DOHH2 (cell line): ENCODE data around the gene COL25A1.

Experiments used
- H3F3A ChIP-seq: fragments of 200-600 bp; sonication (generic), shearing (Covaris generic); 2 replicates; pipeline ENCODE4 v1.6.0; 2016; ENCODE audit warnings: antibody characterized with exemption, mild to moderate bottlenecking; ENCODE audit not compliant: control insufficient read depth, insufficient read depth
- H3K27ac ChIP-seq: fragments of 200-600 bp; sonication (generic); 2 replicates; pipeline ENCODE4 v1.5.1; 2014; ENCODE audit warnings: low read depth, mild to moderate bottlenecking, low read length, moderate library complexity
- H3K27me3 ChIP-seq: fragments of 200-600 bp; sonication (generic); 2 replicates; pipeline ENCODE4 v1.6.1; 2014; ENCODE audit warnings: mild to moderate bottlenecking, low read length, mixed read lengths; ENCODE audit not compliant: control insufficient read depth
- H3K36me3 ChIP-seq: fragments of 200-600 bp; sonication (generic); 2 replicates; pipeline ENCODE4 v1.6.1; 2014; ENCODE audit warnings: mild to moderate bottlenecking, low read length, moderate library complexity, mixed read lengths; ENCODE audit not compliant: control insufficient read depth
- H3K4me1 ChIP-seq: fragments of 200-600 bp; sonication (generic); 2 replicates; pipeline ENCODE4 v1.6.1; 2014; ENCODE audit warnings: mild to moderate bottlenecking, low read length, mixed read lengths; ENCODE audit not compliant: control insufficient read depth
- H3K4me2 ChIP-seq: fragments of 200-600 bp; sonication (generic); 2 replicates; pipeline ENCODE4 v1.6.0; 2014; ENCODE audit warnings: mild to moderate bottlenecking, low read length, moderate library complexity
- H3K4me3 ChIP-seq: fragments of 200-600 bp; sonication (generic); 2 replicates; pipeline ENCODE4 v1.5.1; 2014; ENCODE audit warnings: mild to moderate bottlenecking, low read length, mixed read lengths
- H3K79me2 ChIP-seq: fragments of 200-600 bp; sonication (generic); 2 replicates; pipeline ENCODE4 v1.6.1; 2014; ENCODE audit warnings: mild to moderate bottlenecking, low read length, mixed read lengths; ENCODE audit not compliant: control insufficient read depth
- H3K9me2 ChIP-seq: fragments of 200-600 bp; sonication (generic); replicated peaks from 2 replicates; pipeline ENCODE4 v1.6.1; 2014; ENCODE audit warnings: mild to moderate bottlenecking, low read length, mixed read lengths; ENCODE audit not compliant: control insufficient read depth
- H3K9me3 ChIP-seq: fragments of 200-600 bp; sonication (generic); 2 replicates; pipeline ENCODE4 v1.6.1; 2014; ENCODE audit warnings: antibody characterized with exemption, low read length, mixed read lengths; ENCODE audit not compliant: control insufficient read depth, insufficient read depth
- H4K20me1 ChIP-seq: fragments of 200-600 bp; sonication (generic); 2 replicates; pipeline ENCODE4 v1.6.0; 2014; ENCODE audit warnings: low read depth, mild to moderate bottlenecking, antibody characterized with exemption, low read length, moderate library complexity; ENCODE audit not compliant: control insufficient read depth, insufficient read depth
- CTCF ChIP-seq: fragments of 200-600 bp; sonication (generic); IDR thresholded peaks from one replicate; pipeline ENCODE4 v1.5.1; 2014; ENCODE audit warnings: antibody characterized with exemption, mild to moderate bottlenecking, low read depth, low read length; ENCODE audit not compliant: poor library complexity, severe bottlenecking
- EZH2phosphoT487 ChIP-seq: fragments of 200-600 bp; sonication (generic); IDR thresholded peaks from 2 replicates; pipeline ENCODE4 v1.6.1; 2017; ENCODE audit warnings: borderline replicate concordance, mild to moderate bottlenecking, antibody characterized with exemption, low read length, moderate library complexity, mixed read lengths

COL25A1 gene

GRCh38 chr4:108920395-108921087 lies 381.9 kb downstream of the COL25A1 start:
- H3K9me2 ChIP-seq: no peaks in the 10 kb centered on the region
- H3K27me3 ChIP-seq: peaks cover 2% of the 10 kb centered on the region; the same call in 1 of the 2 replicates
- H3K27ac ChIP-seq: no peak overlapping the region
- H3K79me2 ChIP-seq: no peaks in the 10 kb centered on the region
- H3K4me1 ChIP-seq: no peaks in the 10 kb centered on the region
- H3K9me3 ChIP-seq: no peaks in the 10 kb centered on the region
- H3K36me3 ChIP-seq: no peaks in the 10 kb centered on the region
- no peak for TF ChIP-seq CTCF
- no peak for TF ChIP-seq EZH2phosphoT487
- H3F3A ChIP-seq: no peaks in the 10 kb centered on the region
- H4K20me1 ChIP-seq: no peaks in the 10 kb centered on the region
- H3K4me2 ChIP-seq: no peak overlapping the region
- no peak overlapping the region for H3K4me3 ChIP-seq

GRCh38 chr4:108919226-108919893 lies 383.1 kb downstream of the COL25A1 start:
- Histone ChIP-seq H3K36me3 (no peaks in the 10 kb centered on the region), H3K4me1 (no peaks in the 10 kb centered on the region), H3K27ac (no peak overlapping the region), H4K20me1 (no peaks in the 10 kb centered on the region), H3K4me2 (no peak overlapping the region), H3K9me2 (no peaks in the 10 kb centered on the region), H3K9me3 (no peaks in the 10 kb centered on the region), H3K4me3 (no peak overlapping the region), H3K27me3 (peaks cover 2% of the 10 kb centered on the region; the same call in 1 of the 2 replicates), H3K79me2 (no peaks in the 10 kb centered on the region), H3F3A (no peaks in the 10 kb centered on the region)
- TF ChIP-seq EZH2phosphoT487 (no peak), CTCF (no peak)

GRCh38 chr4:108917255-108917654 lies 385.2 kb downstream of the COL25A1 start:
- Histone ChIP-seq H4K20me1 (no peaks in the 10 kb centered on the region), H3K79me2 (no peaks in the 10 kb centered on the region), H3K27me3 (peaks cover 2% of the 10 kb centered on the region; the same call in 1 of the 2 replicates), H3K27ac (no peak overlapping the region), H3K4me2 (no peak overlapping the region), H3K36me3 (no peaks in the 10 kb centered on the region), H3K4me3 (no peak overlapping the region), H3K9me3 (no peaks in the 10 kb centered on the region), H3K9me2 (no peaks in the 10 kb centered on the region), H3F3A (no peaks in the 10 kb centered on the region), H3K4me1 (no peaks in the 10 kb centered on the region)
- TF ChIP-seq EZH2phosphoT487 (no peak), CTCF (no peak)
